Measurements from ENCODE around the gene RFX8.
"Not testable (repeated sequence)": the region's sequence is repeated elsewhere in the genome, so short reads cannot be mapped to it uniquely, and the experiment has no call there.

RFX8 gene

DNA sequence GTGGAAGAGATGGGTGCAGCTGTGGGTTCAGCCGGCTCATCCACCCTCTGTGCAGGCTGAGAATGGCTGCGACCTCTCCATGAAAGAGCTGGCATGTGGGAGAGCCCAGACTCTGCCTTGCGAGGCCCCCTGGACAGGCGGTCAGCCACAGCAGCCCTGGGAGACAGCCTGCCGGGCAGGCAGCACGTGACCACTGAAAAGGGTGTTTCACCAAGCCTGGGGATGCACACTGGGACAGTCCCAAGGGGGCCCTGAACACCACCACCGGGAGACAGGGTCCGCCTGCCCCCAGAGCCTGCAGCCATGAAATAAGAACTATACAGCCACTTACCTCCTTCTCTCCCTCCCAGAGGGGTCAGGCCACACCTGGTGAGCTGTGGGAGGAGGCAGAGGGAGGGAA lies 11.5 kb downstream of the RFX8 start:
- Histone ChIP-seq H3K4me1 (ENCODE audit: control insufficient read depth, insufficient read depth, low read length) (no peaks in the 10 kb centered on the region), H3K27ac (ENCODE audit: extremely low read depth, low read depth, low read length) (no peak overlapping the region), H3K4me3 (ENCODE audit: low read depth, low read length) (no peak overlapping the region), H3K36me3 (ENCODE audit: control insufficient read depth in 2 of 2, insufficient read depth in 1 of 2, low read length in 2 of 2) (no peaks in the 10 kb centered on the region), H3K9me3 (ENCODE audit: control insufficient read depth, insufficient read depth, low read depth, low read length) (no peaks in the 10 kb centered on the region)
- TF ChIP-seq ZNF585B (tag by site-specific recombination; IDR thresholded peaks at IDR 0.05) (no peak), ZNF785 (tag by site-specific recombination; IDR thresholded peaks at IDR 0.05) (no peak), ZNF404 (tag by site-specific recombination; IDR thresholded peaks at IDR 0.05) (no peak), GLIS1 (tag by site-specific recombination; IDR thresholded peaks at IDR 0.05) (peak; percentile 54)
- TF ChIP-seq, protein P1, sequence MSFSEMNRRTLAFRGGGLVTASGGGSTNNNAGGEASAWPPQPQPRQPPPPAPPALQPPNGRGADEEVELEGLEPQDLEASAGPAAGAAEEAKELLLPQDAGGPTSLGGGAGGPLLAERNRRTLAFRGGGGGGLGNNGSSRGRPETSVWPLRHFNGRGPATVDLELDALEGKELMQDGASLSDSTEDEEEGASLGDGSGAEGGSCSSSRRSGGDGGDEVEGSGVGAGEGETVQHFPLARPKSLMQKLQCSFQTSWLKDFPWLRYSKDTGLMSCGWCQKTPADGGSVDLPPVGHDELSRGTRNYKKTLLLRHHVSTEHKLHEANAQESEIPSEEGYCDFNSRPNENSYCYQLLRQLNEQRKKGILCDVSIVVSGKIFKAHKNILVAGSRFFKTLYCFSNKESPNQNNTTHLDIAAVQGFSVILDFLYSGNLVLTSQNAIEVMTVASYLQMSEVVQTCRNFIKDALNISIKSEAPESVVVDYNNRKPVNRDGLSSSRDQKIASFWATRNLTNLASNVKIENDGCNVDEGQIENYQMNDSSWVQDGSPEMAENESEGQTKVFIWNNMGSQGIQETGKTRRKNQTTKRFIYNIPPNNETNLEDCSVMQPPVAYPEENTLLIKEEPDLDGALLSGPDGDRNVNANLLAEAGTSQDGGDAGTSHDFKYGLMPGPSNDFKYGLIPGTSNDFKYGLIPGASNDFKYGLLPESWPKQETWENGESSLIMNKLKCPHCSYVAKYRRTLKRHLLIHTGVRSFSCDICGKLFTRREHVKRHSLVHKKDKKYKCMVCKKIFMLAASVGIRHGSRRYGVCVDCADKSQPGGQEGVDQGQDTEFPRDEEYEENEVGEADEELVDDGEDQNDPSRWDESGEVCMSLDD (tag by site-specific recombination; IDR thresholded peaks at IDR 0.05) = no peak
- ChIA-PET CTCF (interaction anchor here (0.7 kb wide), 1 partner anchor 121 kb away, joined by 3 read pairs; no protein-coding TSS in a partner anchor), POLR2A (no interaction called here)

DNA sequence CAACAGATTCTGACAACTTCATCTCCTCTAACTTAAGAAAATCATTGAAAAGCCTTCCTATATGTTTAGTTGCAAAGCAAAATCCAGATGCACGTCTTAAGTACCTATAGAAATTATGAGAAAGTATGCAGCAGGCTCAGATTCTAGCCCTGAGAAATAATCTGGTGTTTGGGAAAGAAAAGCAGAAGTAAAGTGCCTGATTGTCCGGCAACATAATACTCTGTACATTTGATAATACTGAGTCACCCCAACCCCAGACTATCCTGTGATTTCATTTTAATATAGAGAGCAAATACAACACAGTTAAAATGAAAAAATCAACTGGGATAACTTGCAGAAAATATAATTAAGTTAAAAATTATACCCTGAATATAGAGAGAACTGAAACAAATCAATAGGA lies 13.5 kb downstream of the RFX8 start:
- TF ChIP-seq GLIS1 (tag by site-specific recombination; IDR thresholded peaks at IDR 0.05) = no peak
- TF ChIP-seq HOXC10 (CRISPR knock-in tag; IDR thresholded peaks at IDR 0.05) = no peak
- TF ChIP-seq SETDB1 (IDR thresholded peaks at IDR 0.05; ENCODE audit: insufficient read length, low read length) = no peak
- no peak for TF ChIP-seq ZFP3 (tag by site-specific recombination; IDR thresholded peaks at IDR 0.05; ENCODE audit: low read depth)
- TF ChIP-seq ZNF112 (tag by site-specific recombination; IDR thresholded peaks at IDR 0.05) = no peak
- TF ChIP-seq ZNF350 (tag by site-specific recombination; IDR thresholded peaks at IDR 0.05) = no peak
- no peak for TF ChIP-seq ZEB2 (tag by site-specific recombination; IDR thresholded peaks at IDR 0.05)
- no peak for TF ChIP-seq ZNF140 (tag by site-specific recombination; IDR thresholded peaks at IDR 0.05)
- TF ChIP-seq, protein P2, sequence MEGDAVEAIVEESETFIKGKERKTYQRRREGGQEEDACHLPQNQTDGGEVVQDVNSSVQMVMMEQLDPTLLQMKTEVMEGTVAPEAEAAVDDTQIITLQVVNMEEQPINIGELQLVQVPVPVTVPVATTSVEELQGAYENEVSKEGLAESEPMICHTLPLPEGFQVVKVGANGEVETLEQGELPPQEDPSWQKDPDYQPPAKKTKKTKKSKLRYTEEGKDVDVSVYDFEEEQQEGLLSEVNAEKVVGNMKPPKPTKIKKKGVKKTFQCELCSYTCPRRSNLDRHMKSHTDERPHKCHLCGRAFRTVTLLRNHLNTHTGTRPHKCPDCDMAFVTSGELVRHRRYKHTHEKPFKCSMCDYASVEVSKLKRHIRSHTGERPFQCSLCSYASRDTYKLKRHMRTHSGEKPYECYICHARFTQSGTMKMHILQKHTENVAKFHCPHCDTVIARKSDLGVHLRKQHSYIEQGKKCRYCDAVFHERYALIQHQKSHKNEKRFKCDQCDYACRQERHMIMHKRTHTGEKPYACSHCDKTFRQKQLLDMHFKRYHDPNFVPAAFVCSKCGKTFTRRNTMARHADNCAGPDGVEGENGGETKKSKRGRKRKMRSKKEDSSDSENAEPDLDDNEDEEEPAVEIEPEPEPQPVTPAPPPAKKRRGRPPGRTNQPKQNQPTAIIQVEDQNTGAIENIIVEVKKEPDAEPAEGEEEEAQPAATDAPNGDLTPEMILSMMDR (tag by site-specific recombination; IDR thresholded peaks at IDR 0.05) = no peak
- no peak for TF ChIP-seq SP3 (tag by site-specific recombination; IDR thresholded peaks at IDR 0.05)
- TF ChIP-seq ZNF391 (tag by site-specific recombination; IDR thresholded peaks at IDR 0.05; ENCODE audit: borderline replicate concordance, low read depth) = no peak
- TF ChIP-seq YY1 (tag by site-specific recombination; IDR thresholded peaks at IDR 0.05) = no peak
- TF ChIP-seq, protein P3, sequence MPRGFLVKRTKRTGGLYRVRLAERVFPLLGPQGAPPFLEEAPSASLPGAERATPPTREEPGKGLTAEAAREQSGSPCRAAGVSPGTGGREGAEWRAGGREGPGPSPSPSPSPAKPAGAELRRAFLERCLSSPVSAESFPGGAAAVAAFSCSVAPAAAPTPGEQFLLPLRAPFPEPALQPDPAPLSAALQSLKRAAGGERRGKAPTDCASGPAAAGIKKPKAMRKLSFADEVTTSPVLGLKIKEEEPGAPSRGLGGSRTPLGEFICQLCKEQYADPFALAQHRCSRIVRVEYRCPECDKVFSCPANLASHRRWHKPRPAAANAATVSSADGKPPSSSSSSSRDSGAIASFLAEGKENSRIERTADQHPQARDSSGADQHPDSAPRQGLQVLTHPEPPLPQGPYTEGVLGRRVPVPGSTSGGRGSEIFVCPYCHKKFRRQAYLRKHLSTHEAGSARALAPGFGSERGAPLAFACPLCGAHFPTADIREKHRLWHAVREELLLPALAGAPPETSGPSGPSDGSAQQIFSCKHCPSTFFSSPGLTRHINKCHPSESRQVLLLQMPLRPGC (tag by site-specific recombination; IDR thresholded peaks at IDR 0.05) = no peak
- TF ChIP-seq, protein P4, sequence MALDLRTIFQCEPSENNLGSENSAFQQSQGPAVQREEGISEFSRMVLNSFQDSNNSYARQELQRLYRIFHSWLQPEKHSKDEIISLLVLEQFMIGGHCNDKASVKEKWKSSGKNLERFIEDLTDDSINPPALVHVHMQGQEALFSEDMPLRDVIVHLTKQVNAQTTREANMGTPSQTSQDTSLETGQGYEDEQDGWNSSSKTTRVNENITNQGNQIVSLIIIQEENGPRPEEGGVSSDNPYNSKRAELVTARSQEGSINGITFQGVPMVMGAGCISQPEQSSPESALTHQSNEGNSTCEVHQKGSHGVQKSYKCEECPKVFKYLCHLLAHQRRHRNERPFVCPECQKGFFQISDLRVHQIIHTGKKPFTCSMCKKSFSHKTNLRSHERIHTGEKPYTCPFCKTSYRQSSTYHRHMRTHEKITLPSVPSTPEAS (tag by site-specific recombination; IDR thresholded peaks at IDR 0.05) = no peak
- no peak for TF ChIP-seq ZNF555 (tag by site-specific recombination; conservative IDR thresholded peaks at IDR 0.05)
- TF ChIP-seq, protein P5, sequence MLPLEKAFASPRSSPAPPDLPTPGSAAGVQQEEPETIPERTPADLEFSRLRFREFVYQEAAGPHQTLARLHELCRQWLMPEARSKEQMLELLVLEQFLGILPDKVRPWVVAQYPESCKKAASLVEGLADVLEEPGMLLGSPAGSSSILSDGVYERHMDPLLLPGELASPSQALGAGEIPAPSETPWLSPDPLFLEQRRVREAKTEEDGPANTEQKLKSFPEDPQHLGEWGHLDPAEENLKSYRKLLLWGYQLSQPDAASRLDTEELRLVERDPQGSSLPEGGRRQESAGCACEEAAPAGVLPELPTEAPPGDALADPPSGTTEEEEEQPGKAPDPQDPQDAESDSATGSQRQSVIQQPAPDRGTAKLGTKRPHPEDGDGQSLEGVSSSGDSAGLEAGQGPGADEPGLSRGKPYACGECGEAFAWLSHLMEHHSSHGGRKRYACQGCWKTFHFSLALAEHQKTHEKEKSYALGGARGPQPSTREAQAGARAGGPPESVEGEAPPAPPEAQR (tag by site-specific recombination; IDR thresholded peaks at IDR 0.05) = no peak
- no peak for TF ChIP-seq ZNF175 (tag by site-specific recombination; IDR thresholded peaks at IDR 0.05)
- TF ChIP-seq, protein P6, sequence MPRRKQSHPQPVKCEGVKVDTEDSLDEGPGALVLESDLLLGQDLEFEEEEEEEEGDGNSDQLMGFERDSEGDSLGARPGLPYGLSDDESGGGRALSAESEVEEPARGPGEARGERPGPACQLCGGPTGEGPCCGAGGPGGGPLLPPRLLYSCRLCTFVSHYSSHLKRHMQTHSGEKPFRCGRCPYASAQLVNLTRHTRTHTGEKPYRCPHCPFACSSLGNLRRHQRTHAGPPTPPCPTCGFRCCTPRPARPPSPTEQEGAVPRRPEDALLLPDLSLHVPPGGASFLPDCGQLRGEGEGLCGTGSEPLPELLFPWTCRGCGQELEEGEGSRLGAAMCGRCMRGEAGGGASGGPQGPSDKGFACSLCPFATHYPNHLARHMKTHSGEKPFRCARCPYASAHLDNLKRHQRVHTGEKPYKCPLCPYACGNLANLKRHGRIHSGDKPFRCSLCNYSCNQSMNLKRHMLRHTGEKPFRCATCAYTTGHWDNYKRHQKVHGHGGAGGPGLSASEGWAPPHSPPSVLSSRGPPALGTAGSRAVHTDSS (tag by site-specific recombination; IDR thresholded peaks at IDR 0.05) = no peak
- no peaks in the 10 kb centered on the region for H3K36me3 ChIP-seq (ENCODE audit: control insufficient read depth in 2 of 2, insufficient read depth in 1 of 2, low read length in 2 of 2)
- ChIA-PET CTCF (interaction anchor here (1.1 kb wide), 1 partner anchor 50 kb away, joined by 3 read pairs; no protein-coding TSS in a partner anchor), POLR2A (no interaction called here)
- no peak overlapping the region for H3K27ac ChIP-seq (ENCODE audit: extremely low read depth, low read depth, low read length)
- no peaks in the 10 kb centered on the region for H3K4me1 ChIP-seq (ENCODE audit: control insufficient read depth, insufficient read depth, low read length)
- no peak overlapping the region for H3K4me3 ChIP-seq (ENCODE audit: low read depth, low read length)
- H3K9me3 ChIP-seq (ENCODE audit: control insufficient read depth, insufficient read depth, low read depth, low read length) = no peaks in the 10 kb centered on the region

DNA sequence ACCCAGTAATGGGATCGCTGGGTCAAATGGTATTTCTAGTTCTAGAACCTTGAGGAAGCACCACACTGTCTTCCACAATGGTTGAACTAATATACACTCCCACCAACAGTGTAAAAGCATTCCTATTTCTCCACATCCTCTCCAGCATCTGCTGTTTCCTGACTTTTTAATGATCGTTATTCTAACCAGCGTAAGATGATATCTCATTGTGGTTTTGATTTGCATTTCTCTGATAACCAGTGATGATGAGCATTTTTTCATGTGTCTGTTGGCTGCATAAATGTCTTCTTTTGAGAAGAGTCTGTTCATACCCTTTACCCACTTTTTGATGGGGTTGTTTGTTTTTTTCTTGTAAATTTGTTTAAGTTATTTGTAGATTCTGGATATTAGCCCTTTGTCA lies 20.5 kb downstream of the RFX8 start:
- H3K36me3 ChIP-seq (ENCODE audit: control insufficient read depth in 2 of 2, insufficient read depth in 1 of 2, low read length in 2 of 2); POLR2A ChIA-PET; H3K27ac ChIP-seq (ENCODE audit: extremely low read depth, low read depth, low read length); H3K4me3 ChIP-seq (ENCODE audit: low read depth, low read length); H3K4me1 ChIP-seq (ENCODE audit: control insufficient read depth, insufficient read depth, low read length); H3K9me3 ChIP-seq (ENCODE audit: control insufficient read depth, insufficient read depth, low read depth, low read length): not testable (repeated sequence)
- CTCF ChIA-PET = interaction anchor here (1.3 kb wide), 1 partner anchor 112 kb away, joined by 3 read pairs; no protein-coding TSS in a partner anchor

Measured in HEK293 (cell line).